K562 (cell line): Measurements from ENCODE around the gene COQ4. TPM values are rescaled to one million over a fixed set of nuclear protein-coding genes. Genes with fewer than 3 reads are reported as not detected.

Experiments
- BHLHE40 ChIP-seq: IDR thresholded peaks from 2 replicates; pipeline ENCODE4 v1.6.1; 2011; ENCODE audit warnings: low read length, improper control_type of control experiment
- BRD4 ChIP-seq: fragments of 200-600 bp; sonication (generic); IDR thresholded peaks from 2 replicates; pipeline ENCODE4 v1.6.1; 2017; ENCODE audit warnings: inconsistent platforms
- CEBPG ChIP-seq, 3 experiments: fragments of 200-800 bp in 1 of 3; sonication (Bioruptor generic) in 1 of 3; sonication (generic) in 1 of 3; formaldehyde crosslinking in 1 of 3; IDR thresholded peaks in 2 of 3; conservative IDR thresholded peaks in 1 of 3; 2 replicates each; pipeline versions ENCODE4 v1.6.1 to v1.8.0; 2016 to 2022; ENCODE audit warnings: missing compliant biosample characterization in 2 of 3, missing genetic modification characterization in 2 of 3, mild to moderate bottlenecking in 1 of 3, missing genetic modification reagents in 1 of 3
- CLOCK ChIP-seq: fragments of 250-450 bp; sonication (Bioruptor Pico); IDR thresholded peaks from 2 replicates; pipeline ENCODE4 v1.4.0; 2020; ENCODE audit warnings: mild to moderate bottlenecking, moderate library complexity, borderline replicate concordance
- CREB1 ChIP-seq, 2 experiments: sonication (generic) in 1 of 2; formaldehyde crosslinking in 1 of 2; IDR thresholded peaks; 2 replicates each; pipeline versions ENCODE4 v1.6.1 to v1.8.0; 2012 to 2022; ENCODE audit warnings: inconsistent platforms in 1 of 2, mild to moderate bottlenecking in 1 of 2, missing genetic modification reagents in 1 of 2, moderate library complexity in 1 of 2
- MCM5 ChIP-seq: fragments of 450-650 bp; IDR thresholded peaks from 2 replicates; pipeline ENCODE4 v1.6.1; 2016; ENCODE audit warnings: low read depth
- POLR2B ChIP-seq: fragments of 450-650 bp; IDR thresholded peaks from 2 replicates; pipeline ENCODE4 v1.6.1; 2018; ENCODE audit warnings: low read depth; ENCODE audit not compliant: partially characterized antibody
- POLR2G ChIP-seq: fragments of 200-400 bp; formaldehyde crosslinking; IDR thresholded peaks from 2 replicates; pipeline ENCODE4 v1.6.1; 2017; ENCODE audit warnings: low read depth, mild to moderate bottlenecking, antibody characterized with exemption, low read length, moderate library complexity
- PTBP1 ChIP-seq: fragments of 200-400 bp; formaldehyde crosslinking; IDR thresholded peaks from 2 replicates; pipeline ENCODE4 v1.6.1; 2017; ENCODE audit warnings: low read depth, low read length
- STAT6 ChIP-seq: sonication (generic); formaldehyde crosslinking; IDR thresholded peaks from 2 replicates; pipeline ENCODE4 v1.8.1; 2023; ENCODE audit warnings: mild to moderate bottlenecking, missing genetic modification reagents
- TEAD1 ChIP-seq, 2 experiments: fragments of 450-650 bp in 1 of 2; sonication (generic) in 1 of 2; formaldehyde crosslinking; IDR thresholded peaks; 2 replicates each; pipeline versions ENCODE4 v1.4.0 to v1.8.0; 2020 to 2022; ENCODE audit warnings: mild to moderate bottlenecking in 2 of 2, missing genetic modification reagents in 1 of 2
- polyA plus RNA-seq, 8 experiments: library from polyadenylated mRNA; depleted of rRNA in 4 of 8; stranded (reverse) in 5 of 8; unstranded in 3 of 8; fragments of >200 nt; fragmentation: Nextera tagmentation in 2 of 8; fragmentation: Illumina TruSeq in 1 of 8; extraction: Ambion mirVana in 2 of 8; extraction: Trizol in 1 of 8; gene quantifications; 2 replicates each; pipeline versions ENCODE4 v1.2.1 to v1.2.3, GENCODE V29; 2011 to 2014; ENCODE audit warnings: inconsistent platforms in 1 of 8, missing spikeins in 1 of 8
- total RNA-seq, 7 experiments: library from RNA; depleted of rRNA in 6 of 7; stranded (reverse); fragments of >200 nt in 6 of 7; fragmentation: Illumina TruSeq in 2 of 7; extraction: Trizol in 2 of 7; gene quantifications; 2 replicates each; pipeline versions ENCODE4 v1.2.1 to v1.2.3, GENCODE V29; 2011 to 2021; ENCODE audit warnings: low replicate concordance in 1 of 7
- TF ChIP-seq, protein P1 (sequence below), 3 experiments: IDR thresholded peaks in 2 of 3; conservative IDR thresholded peaks in 1 of 3; 2 replicates each; pipeline ENCODE4 v1.5.1; 2011 to 2012; ENCODE audit warnings: low read length in 3 of 3, mild to moderate bottlenecking in 3 of 3, control low read depth in 2 of 3, improper control_type of control experiment in 1 of 3, inconsistent platforms in 1 of 3, low read depth in 1 of 3, mixed read lengths in 1 of 3, moderate library complexity in 1 of 3; ENCODE audit not compliant: insufficient read depth in 2 of 3
- TF ChIP-seq, protein P2 (sequence below): fragments of 250-450 bp; sonication (Bioruptor Pico); IDR thresholded peaks from 2 replicates; pipeline ENCODE4 v1.5.0; 2021; ENCODE audit warnings: mild to moderate bottlenecking, borderline replicate concordance

The COQ4 gene
- total and polyA plus RNA-seq, 9 of the 15 experiments (the other 6 are each of a cell fraction or from before 2014, with no cell fraction given) = 9.1 to 135 (median 67.2) TPM

GRCh38 chr9:128296340-128297220, 26.1 kb upstream of the COQ4 start (continued):
- TF ChIP-seq, protein P1, sequence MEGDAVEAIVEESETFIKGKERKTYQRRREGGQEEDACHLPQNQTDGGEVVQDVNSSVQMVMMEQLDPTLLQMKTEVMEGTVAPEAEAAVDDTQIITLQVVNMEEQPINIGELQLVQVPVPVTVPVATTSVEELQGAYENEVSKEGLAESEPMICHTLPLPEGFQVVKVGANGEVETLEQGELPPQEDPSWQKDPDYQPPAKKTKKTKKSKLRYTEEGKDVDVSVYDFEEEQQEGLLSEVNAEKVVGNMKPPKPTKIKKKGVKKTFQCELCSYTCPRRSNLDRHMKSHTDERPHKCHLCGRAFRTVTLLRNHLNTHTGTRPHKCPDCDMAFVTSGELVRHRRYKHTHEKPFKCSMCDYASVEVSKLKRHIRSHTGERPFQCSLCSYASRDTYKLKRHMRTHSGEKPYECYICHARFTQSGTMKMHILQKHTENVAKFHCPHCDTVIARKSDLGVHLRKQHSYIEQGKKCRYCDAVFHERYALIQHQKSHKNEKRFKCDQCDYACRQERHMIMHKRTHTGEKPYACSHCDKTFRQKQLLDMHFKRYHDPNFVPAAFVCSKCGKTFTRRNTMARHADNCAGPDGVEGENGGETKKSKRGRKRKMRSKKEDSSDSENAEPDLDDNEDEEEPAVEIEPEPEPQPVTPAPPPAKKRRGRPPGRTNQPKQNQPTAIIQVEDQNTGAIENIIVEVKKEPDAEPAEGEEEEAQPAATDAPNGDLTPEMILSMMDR (IDR thresholded peaks at IDR 0.05 in 2 of 3, conservative IDR thresholded peaks at IDR 0.05 in 1 of 3; ENCODE audit: insufficient read depth in 2 of 3, low read depth in 1 of 3, low read length in 3 of 3) = peak in 1 of 3 experiments; percentile 13; a peak in 1 of 6 replicates
- TF ChIP-seq BRD4 (no peak), CREB1 (IDR thresholded peaks at IDR 0.05) (peak; percentile 74; the same call in 1 of the 2 replicates), CREB1 (CRISPR knock-in tag; IDR thresholded peaks at IDR 0.05) (no peak), CEBPG (CRISPR knock-in tag; IDR thresholded peaks at IDR 0.05) (no peak), CEBPG (tag; conservative IDR thresholded peaks at IDR 0.05 in 1 of 2, IDR thresholded peaks at IDR 0.05 in 1 of 2) (peak in 1 of 2 experiments; percentile 89; a peak in 2 of 4 replicates), POLR2B (no peak), CLOCK (CRISPR knock-in tag) (0 out of 2 replicates have a peak, but pooled peaks have one; percentile 67), POLR2G (no peak), MCM5 (no peak), STAT6 (CRISPR knock-in tag) (0 out of 2 replicates have a peak, but pooled peaks have one; percentile 63), TEAD1 (CRISPR knock-in tag; IDR thresholded peaks at IDR 0.05) (peak in 1 of 2 experiments; percentile 90; a peak in 2 of 4 replicates), BHLHE40 (peak; percentile 42; the same call in 1 of the 2 replicates), PTBP1 (peak; percentile 82)
- TF ChIP-seq, protein P2, sequence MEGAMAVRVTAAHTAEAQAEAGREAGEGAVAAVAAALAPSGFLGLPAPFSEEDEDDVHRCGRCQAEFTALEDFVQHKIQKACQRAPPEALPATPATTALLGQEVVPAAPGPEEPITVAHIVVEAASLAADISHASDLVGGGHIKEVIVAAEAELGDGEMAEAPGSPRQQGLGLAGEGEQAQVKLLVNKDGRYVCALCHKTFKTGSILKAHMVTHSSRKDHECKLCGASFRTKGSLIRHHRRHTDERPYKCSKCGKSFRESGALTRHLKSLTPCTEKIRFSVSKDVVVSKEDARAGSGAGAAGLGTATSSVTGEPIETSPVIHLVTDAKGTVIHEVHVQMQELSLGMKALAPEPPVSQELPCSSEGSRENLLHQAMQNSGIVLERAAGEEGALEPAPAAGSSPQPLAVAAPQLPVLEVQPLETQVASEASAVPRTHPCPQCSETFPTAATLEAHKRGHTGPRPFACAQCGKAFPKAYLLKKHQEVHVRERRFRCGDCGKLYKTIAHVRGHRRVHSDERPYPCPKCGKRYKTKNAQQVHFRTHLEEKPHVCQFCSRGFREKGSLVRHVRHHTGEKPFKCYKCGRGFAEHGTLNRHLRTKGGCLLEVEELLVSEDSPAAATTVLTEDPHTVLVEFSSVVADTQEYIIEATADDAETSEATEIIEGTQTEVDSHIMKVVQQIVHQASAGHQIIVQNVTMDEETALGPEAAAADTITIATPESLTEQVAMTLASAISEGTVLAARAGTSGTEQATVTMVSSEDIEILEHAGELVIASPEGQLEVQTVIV (CRISPR knock-in tag) = no peak
